GM18526 (cell line): ENCODE results near the gene ARL8A.

Experiments used
- POLR2A ChIP-seq: IDR thresholded peaks from 3 replicates; pipeline ENCODE4 v1.6.1; 2011; ENCODE audit not compliant: insufficient read length; ENCODE audit errors: extremely low read depth

ARL8A gene

DNA sequence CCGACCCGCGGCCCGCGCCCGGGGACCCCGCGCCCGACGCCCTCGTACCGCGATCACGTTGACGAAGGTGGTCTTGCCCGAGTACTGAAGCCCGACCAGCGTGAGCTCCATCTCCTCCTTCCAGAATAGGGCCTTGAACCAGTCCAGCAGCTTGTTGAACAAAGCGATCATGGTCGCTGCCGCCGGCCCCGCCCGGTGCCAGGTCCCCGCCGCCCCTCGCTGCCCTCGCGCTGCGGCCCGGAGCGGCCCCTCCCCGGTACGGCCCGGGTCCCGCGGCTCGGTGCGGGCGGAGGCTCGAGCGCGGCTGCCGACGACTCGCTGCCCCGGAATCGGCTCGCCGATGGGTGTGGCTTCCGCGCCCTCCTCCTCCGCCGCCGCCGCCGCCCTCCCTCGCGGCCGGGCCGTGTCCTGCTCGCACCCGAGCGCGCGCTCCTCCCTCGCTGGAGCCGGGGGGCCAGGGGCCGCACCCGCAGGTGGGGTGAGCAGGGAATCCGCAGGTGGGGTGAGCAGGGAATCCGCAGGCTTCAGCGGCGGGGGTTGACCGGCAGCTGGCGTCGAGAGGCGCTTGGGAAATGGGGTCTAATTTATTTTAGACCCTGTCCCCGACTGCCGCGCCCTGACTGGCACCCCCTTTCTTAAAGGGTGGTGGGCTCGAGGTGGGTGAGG is at the start of gene ARL8A:
Gene ARL8A, minus strand, starts transcription at position 336 of the 666 bp plus-strand sequence. Its CDS starts 165 bp downstream, at position 171.
- peak; percentile 46 for TF ChIP-seq POLR2A

GRCh38 chr1:202194328-202194648 is 49.8 kb upstream of the ARL8A start:
- no peak for TF ChIP-seq POLR2A

- no peak for TF ChIP-seq POLR2A
Measured at GRCh38 chr1:202193614-202194327, 49.2 kb upstream of the ARL8A start, which contains the start of gene LGR6. TSS of gene LGR6 (plus strand) at chr1:202193799. CDS start at chr1:202193990, 191 bp downstream.

DNA sequence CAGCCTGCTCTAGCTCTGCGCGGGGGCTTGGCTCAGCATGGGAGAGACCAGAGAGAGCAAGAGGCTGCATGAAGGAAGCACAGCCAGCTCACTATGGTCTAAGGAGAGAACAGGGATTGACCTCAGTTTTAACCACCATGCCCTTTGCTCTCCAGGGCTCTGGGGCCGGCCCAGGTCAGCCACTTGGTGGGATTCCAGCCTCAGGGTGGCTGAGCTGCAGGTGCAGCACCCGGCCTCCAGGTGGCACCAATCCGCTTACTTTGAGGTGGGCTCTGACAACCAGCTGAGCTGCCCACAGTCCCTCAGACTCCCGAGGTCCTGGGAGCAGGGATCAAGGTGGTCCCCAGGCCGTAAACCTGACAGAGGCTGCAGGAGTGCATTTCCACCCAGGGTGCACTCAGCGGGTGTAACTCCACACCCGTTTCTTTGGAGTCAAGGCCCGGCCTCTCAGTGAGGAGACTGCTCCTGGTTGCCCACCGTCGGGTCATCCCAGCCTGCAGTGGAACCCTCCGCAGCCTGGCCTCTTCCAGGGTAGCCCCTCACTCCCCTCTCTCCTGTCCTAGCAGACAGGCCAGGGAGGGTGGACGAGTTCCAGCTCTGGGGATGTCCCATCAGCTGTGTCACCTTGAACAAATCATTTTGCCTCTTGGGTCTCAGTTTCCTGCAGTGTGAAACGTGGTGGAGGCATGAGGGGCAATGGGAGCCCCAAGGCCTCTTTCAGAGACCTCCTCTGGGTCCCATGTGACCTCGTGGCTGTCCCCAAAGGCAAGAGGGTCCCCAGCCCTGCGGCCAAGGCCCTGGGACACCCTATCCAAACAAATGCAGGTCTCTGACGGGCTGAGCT is 48.5 kb upstream of the ARL8A start:
- no peak for TF ChIP-seq POLR2A

DNA sequence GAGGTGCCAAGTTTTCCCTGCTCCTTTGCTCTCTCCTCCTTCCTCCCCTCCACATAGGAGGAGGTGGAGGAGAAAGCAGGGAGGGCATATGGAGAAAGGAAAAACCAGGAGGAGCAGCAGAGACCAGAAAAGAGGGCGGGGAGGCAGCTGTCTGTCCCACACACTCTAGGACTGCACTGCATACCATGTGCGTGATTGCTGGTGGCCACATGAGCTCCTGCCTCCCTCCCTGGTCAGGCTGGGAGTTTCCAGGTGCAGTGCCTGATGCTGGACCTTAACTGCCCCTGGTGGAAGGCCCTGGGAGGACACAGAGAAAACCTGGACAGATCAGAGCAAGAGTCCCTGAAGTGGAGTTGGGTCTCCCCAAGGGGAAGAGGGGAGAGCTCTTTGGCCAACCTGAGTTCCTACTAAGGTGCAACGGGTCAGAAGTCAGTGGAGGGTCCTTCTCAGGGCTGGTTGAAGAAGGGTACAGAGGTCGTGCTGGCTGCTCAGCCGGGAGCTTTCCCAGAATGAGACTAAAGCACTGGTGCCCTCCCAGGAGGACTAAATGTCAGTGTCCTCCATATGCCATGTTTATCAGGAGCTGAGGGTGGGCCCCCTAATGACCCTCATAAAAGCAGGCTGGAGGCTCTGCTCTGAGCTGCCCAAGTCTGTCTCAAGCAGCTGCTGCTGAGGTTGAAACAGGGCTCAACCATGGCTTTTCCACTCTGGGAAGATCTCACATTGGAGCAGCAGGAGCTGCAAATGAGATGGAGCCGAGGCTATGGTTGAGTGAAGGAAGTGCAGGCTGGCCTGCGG is 45.6 kb upstream of the ARL8A start:
- TF ChIP-seq POLR2A = no peak

DNA sequence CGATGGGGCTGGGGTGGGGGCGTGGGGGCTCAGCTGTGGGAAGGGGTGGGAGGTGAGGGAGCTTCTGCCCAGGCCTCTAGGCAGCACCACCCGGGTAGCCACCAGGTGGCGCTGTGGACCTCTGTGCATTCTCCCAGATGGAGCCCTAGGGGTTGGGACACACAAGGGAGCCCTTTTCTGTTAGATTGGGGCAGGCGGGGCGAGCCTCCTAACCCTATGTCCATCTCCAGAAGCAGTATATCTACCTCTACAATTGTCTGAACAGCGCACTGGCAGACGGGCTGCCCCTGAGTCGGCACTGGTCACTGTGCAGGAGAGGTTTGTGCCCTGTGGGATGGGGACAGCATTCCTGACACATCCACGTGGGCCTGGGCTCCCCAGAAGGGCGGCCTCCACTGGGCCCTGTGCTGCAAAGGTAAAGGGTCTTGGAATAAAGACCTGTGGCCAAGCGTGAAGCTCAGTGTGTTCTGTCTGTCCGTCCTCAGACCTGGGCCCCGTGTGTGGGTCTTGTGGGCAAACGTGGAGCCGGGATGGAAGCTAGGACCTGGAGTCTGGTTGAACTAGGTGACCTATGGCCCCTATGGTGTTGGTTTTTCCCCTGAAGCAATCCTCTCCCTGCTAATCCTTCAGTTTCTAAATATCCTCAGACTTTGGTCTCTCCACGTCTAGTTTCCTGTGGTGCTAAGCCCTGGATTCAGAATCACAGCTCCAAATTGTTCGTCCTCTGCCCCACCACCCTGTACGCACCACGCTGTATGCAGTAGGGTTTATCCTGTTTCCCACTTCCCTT is 44.7 kb upstream of the ARL8A start:
- TF ChIP-seq POLR2A = no peak

- no peak for TF ChIP-seq POLR2A
Measured at GRCh38 chr1:202187697-202188407, 43.3 kb upstream of the ARL8A start.

GRCh38 chr1:202187041-202187671 is 42.6 kb upstream of the ARL8A start:
- no peak for TF ChIP-seq POLR2A

- TF ChIP-seq POLR2A = no peak
Measured at GRCh38 chr1:202186327-202186726, 41.8 kb upstream of the ARL8A start.

GRCh38 chr1:202184750-202185460 is 40.4 kb upstream of the ARL8A start:
- no peak for TF ChIP-seq POLR2A

- TF ChIP-seq POLR2A = no peak
Measured at GRCh38 chr1:202182040-202182877, 37.7 kb upstream of the ARL8A start.

GRCh38 chr1:202181586-202181985 is 37.0 kb upstream of the ARL8A start:
- no peak for TF ChIP-seq POLR2A
